ENCODE results near the gene ARF1. TPM values are rescaled to one million over a fixed set of nuclear protein-coding genes. Genes with fewer than 3 reads are reported as not detected.

ARF1 gene
- total and polyA plus RNA-seq, 2 of the 13 experiments (the other 11 are each of a cell fraction or from before 2014, with no cell fraction given): 186 to 327 TPM

DNA sequence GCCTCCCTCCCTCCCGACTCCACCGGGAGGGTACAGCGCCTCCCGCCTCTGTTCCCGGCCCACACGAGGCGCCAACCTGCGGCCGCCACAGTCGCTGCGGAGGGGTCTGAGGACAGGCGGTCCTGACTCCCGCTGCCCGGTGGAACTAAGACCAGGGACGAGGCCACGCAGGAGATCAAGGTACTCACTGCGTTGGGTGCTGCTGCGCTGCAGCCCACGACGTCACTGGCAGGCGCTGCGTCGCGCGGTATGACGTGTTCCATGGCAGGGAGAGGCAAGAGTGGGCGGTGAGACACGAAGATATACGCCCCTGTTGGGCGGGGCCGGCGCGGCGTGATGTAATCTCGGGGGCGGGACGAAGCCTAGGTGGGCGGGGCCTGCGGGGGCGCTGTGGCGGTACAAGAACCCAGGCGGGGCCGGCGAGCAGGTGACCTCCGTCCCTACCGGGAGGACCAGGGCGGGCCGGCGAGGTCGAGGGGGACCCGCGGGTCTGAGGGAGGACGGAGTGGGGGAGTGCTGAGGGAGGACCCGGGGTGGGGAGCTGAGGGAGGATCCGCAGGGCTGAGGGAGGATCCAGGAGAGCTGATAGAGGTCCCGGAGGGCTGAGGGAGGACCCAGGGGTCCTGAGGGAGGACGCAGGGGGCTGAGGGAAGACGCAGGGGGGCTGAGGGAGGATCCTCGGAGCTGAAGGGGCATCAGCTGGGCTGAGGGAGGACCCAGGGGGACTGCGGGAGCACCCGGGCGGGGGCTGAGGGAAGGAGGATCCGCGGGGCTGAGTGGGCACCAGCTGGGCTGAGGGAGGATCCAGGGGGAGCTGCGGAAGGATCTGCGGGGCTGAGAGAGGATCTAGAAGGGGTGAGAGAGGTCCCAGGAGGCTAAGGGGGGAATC, 26.8 kb downstream of the ARF1 start, which contains the start of gene MRPL55 (continued):
- TF ChIP-seq ZSCAN31 (CRISPR knock-in tag; IDR thresholded peaks at IDR 0.05; ENCODE audit: low read depth) (peak; percentile 87; the same call in 1 of the 2 replicates), ZFP62 (CRISPR knock-in tag; IDR thresholded peaks at IDR 0.05) (0 out of 2 replicates have a peak, but pooled peaks have one; percentile 82), BCL3 (CRISPR knock-in tag; IDR thresholded peaks at IDR 0.05) (peak; percentile 87), GRHL1 (CRISPR knock-in tag; conservative IDR thresholded peaks at IDR 0.05) (no peak), ZC3H4 (CRISPR knock-in tag; IDR thresholded peaks at IDR 0.05; ENCODE audit: borderline replicate concordance) (no peak), FOXA1 (IDR thresholded peaks at IDR 0.05) (no peak), FOXA1 (CRISPR knock-in tag; IDR thresholded peaks at IDR 0.05) (0 out of 2 replicates have a peak, but pooled peaks have one; percentile 40), ZNF232 (CRISPR knock-in tag; IDR thresholded peaks at IDR 0.05; ENCODE audit: borderline replicate concordance) (0 out of 2 replicates have a peak, but pooled peaks have one; percentile 18), HES4 (CRISPR knock-in tag; IDR thresholded peaks at IDR 0.05; ENCODE audit: borderline replicate concordance) (peak; percentile 73; the same call in 1 of the 2 replicates), ATF7 (IDR thresholded peaks at IDR 0.05) (peak; percentile 81), ATF7 (CRISPR knock-in tag; IDR thresholded peaks at IDR 0.05) (peak; percentile 92), ZNF614 (CRISPR knock-in tag; IDR thresholded peaks at IDR 0.05; ENCODE audit: borderline replicate concordance) (peak; percentile 75; the same call in 1 of the 2 replicates), CENPX (CRISPR knock-in tag; IDR thresholded peaks at IDR 0.05) (no peak), ONECUT2 (CRISPR knock-in tag; IDR thresholded peaks at IDR 0.05) (no peak), ARID4A (CRISPR knock-in tag; IDR thresholded peaks at IDR 0.05; ENCODE audit: borderline replicate concordance) (peak; percentile 96), KMT2B (CRISPR knock-in tag; IDR thresholded peaks at IDR 0.05) (peak; percentile 92)
- TF ChIP-seq, protein P1, sequence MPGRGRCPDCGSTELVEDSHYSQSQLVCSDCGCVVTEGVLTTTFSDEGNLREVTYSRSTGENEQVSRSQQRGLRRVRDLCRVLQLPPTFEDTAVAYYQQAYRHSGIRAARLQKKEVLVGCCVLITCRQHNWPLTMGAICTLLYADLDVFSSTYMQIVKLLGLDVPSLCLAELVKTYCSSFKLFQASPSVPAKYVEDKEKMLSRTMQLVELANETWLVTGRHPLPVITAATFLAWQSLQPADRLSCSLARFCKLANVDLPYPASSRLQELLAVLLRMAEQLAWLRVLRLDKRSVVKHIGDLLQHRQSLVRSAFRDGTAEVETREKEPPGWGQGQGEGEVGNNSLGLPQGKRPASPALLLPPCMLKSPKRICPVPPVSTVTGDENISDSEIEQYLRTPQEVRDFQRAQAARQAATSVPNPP (CRISPR knock-in tag; IDR thresholded peaks at IDR 0.05): peak; percentile 24; the same call in 1 of the 2 replicates
- TF ChIP-seq, protein P2, sequence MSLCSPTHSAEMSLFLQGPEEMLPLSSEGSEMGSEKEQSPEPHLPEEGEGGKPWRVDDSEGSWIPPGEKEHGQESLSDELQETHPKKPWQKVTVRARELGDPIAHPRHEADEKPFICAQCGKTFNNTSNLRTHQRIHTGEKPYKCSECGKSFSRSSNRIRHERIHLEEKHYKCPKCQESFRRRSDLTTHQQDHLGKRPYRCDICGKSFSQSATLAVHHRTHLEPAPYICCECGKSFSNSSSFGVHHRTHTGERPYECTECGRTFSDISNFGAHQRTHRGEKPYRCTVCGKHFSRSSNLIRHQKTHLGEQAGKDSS (CRISPR knock-in tag; IDR thresholded peaks at IDR 0.05; ENCODE audit: borderline replicate concordance, low read depth): peak; percentile 79; the same call in 1 of the 2 replicates
